ENCODE data around the gene ADAD1.

DNA sequence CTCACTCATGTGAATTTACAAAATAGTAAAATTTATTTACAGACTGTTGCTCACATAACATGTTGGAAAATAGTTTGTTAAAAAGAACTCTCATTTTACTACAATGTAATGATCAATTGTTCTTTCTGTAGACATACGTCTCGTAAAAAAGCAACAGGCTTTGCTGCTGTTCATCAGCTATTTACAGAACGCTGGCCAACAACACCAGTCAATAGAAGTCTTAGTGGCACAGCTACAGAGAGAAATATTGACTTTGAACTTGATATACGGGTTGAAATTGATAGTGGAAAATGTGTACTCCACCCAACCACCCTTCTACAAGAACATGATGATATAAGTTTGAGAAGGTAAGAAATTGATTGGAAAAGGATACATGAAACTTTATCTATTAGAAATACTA lies 47.6 kb upstream of the ADAD1 start:
- TF ChIP-seq, protein P1, sequence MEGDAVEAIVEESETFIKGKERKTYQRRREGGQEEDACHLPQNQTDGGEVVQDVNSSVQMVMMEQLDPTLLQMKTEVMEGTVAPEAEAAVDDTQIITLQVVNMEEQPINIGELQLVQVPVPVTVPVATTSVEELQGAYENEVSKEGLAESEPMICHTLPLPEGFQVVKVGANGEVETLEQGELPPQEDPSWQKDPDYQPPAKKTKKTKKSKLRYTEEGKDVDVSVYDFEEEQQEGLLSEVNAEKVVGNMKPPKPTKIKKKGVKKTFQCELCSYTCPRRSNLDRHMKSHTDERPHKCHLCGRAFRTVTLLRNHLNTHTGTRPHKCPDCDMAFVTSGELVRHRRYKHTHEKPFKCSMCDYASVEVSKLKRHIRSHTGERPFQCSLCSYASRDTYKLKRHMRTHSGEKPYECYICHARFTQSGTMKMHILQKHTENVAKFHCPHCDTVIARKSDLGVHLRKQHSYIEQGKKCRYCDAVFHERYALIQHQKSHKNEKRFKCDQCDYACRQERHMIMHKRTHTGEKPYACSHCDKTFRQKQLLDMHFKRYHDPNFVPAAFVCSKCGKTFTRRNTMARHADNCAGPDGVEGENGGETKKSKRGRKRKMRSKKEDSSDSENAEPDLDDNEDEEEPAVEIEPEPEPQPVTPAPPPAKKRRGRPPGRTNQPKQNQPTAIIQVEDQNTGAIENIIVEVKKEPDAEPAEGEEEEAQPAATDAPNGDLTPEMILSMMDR (IDR thresholded peaks at IDR 0.05 in 2 of 3, conservative IDR thresholded peaks at IDR 0.05 in 1 of 3; ENCODE audit: borderline replicate concordance in 1 of 3, insufficient read depth in 1 of 3, low read depth in 2 of 3, low read length in 2 of 3), result no peak
- no peak for TF ChIP-seq SIN3A (IDR thresholded peaks at IDR 0.05; ENCODE audit: low read depth)
- TF ChIP-seq, protein P2, sequence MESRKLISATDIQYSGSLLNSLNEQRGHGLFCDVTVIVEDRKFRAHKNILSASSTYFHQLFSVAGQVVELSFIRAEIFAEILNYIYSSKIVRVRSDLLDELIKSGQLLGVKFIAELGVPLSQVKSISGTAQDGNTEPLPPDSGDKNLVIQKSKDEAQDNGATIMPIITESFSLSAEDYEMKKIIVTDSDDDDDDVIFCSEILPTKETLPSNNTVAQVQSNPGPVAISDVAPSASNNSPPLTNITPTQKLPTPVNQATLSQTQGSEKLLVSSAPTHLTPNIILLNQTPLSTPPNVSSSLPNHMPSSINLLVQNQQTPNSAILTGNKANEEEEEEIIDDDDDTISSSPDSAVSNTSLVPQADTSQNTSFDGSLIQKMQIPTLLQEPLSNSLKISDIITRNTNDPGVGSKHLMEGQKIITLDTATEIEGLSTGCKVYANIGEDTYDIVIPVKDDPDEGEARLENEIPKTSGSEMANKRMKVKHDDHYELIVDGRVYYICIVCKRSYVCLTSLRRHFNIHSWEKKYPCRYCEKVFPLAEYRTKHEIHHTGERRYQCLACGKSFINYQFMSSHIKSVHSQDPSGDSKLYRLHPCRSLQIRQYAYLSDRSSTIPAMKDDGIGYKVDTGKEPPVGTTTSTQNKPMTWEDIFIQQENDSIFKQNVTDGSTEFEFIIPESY (IDR thresholded peaks at IDR 0.05; ENCODE audit: extremely low read depth, insufficient replicate concordance, low read length), result no peak
- TF ChIP-seq CEBPB (IDR thresholded peaks at IDR 0.05; ENCODE audit: low read depth), result no peak
- no peak for TF ChIP-seq EZH2 (IDR thresholded peaks at IDR 0.05)
- TF ChIP-seq ELF1 (IDR thresholded peaks at IDR 0.05; ENCODE audit: borderline replicate concordance, low read depth), result no peak
- no peak for TF ChIP-seq POLR2A (IDR thresholded peaks at IDR 0.05; ENCODE audit: borderline replicate concordance, extremely low read depth, insufficient read depth, insufficient read length)
- no peak for TF ChIP-seq POLR2AphosphoS5 (IDR thresholded peaks at IDR 0.05; ENCODE audit: low read depth, low read length)

All from HCT116 (cell line).